Neural cell (in vitro differentiated cells): Measurements from ENCODE around the gene LRIG1.

ENCODE experiments used
- EZH2 ChIP-seq: fragments of 200-600, 300-800 bp; shearing (Covaris generic), sonication (generic); IDR thresholded peaks from 2 replicates; pipeline ENCODE4 v1.6.1; 2014; ENCODE audit warnings: antibody characterized with exemption, low read length, borderline replicate concordance, mild to moderate bottlenecking; ENCODE audit not compliant: insufficient read depth, poor library complexity, severe bottlenecking
- POLR2AphosphoS5 ChIP-seq: IDR thresholded peaks from 2 replicates; pipeline ENCODE4 v1.6.1; 2012

DNA sequence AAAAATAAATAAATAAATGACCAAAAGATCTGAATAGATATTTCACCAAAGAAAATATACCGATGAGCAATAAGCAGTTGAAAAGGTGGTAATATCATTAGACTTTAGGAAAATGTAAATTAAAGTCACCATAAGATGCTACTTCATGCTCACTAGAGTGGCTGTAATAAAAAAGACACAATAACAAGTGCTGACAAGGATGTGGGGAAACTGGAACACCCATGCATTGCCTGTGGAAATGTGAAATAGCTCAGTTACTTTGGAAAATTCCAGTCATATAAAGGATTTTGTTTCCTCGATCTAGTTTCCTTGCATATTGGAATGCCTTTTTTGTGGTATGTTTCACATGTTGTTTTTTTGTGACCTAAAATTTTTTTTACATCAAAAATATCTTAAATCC, 36.0 kb upstream of the LRIG1 start:
- TF ChIP-seq EZH2 (no peak), POLR2AphosphoS5 (no peak)
